ENCODE data around the gene CYP4A11. TPM values are rescaled to one million over a fixed set of nuclear protein-coding genes. Genes with fewer than 3 reads are reported as not detected.
"Not testable (repeated sequence)": the region's sequence is repeated elsewhere in the genome, so short reads cannot be mapped to it uniquely, and the experiment has no call there.

Gene CYP4A11
- total RNA-seq, 1 donor from 2014 or later: not detected

DNA sequence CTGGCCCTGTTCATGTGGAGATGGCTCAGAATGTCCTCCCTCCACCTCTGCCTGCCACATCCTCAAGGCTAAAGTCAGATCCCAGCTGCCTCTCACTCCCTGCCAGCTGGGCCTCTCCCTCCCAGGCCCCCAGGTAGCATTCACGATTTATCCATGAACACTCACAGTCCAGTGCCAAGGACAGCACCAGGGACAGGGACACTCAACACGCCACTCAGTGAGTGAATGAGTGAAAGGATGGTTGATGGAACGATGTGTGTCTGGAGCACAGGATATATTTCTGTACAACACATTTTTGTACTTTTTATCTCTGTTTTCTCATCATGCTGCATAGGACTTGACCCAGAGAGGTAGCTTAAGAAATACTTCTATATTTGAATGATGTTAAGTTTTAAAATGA, 10.1 kb downstream of the CYP4A11 start:
- Histone ChIP-seq H3K4me1 (no peaks in the 10 kb centered on the region), H3K36me3 (no peaks in the 10 kb centered on the region), H3K9me3 (no peaks in the 10 kb centered on the region), H3K4me3 (no peak overlapping the region), H3K27ac (no peak overlapping the region), H3K27me3 (ENCODE audit: low read depth) (no peaks in the 10 kb centered on the region)
- ATAC-seq (no peak), DNase-seq (no peak)
- TF ChIP-seq, protein P1, sequence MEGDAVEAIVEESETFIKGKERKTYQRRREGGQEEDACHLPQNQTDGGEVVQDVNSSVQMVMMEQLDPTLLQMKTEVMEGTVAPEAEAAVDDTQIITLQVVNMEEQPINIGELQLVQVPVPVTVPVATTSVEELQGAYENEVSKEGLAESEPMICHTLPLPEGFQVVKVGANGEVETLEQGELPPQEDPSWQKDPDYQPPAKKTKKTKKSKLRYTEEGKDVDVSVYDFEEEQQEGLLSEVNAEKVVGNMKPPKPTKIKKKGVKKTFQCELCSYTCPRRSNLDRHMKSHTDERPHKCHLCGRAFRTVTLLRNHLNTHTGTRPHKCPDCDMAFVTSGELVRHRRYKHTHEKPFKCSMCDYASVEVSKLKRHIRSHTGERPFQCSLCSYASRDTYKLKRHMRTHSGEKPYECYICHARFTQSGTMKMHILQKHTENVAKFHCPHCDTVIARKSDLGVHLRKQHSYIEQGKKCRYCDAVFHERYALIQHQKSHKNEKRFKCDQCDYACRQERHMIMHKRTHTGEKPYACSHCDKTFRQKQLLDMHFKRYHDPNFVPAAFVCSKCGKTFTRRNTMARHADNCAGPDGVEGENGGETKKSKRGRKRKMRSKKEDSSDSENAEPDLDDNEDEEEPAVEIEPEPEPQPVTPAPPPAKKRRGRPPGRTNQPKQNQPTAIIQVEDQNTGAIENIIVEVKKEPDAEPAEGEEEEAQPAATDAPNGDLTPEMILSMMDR (IDR thresholded peaks at IDR 0.05): no peak
- intact Hi-C loops (cut with DNase I): no loop called here

DNA sequence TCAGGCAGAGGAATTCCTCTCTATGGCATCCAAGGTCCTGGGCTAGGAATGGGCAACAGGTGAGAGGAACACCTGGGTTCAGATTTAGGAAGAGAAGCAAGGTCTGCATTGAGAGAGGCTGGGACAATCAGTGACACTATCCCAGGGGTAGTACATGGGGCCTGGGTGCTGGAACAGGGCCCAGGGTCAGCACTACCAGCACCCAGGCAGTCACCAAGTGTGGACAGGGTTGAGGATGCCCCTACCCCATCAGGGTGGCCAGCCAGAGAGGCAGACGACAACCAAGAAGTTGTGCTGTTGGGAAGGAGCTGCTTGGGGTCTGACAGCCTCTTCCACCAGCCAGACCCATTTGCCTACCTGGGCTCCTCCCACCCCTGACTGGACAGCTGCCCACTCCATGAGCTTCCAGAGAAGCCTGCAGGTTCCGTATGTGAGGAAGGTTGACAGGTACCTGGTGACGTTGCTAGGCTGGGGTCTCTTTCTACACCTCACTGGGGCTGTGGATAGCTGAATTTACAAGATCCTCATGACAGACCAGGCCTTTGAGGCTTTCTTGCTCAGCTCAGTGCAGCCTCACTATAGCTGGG, 13.9 kb downstream of the CYP4A11 start:
- DNase-seq (no peak), ATAC-seq (no peak)
- H3K36me3 ChIP-seq: no peaks in the 10 kb centered on the region
- no peaks in the 10 kb centered on the region for H3K27me3 ChIP-seq (ENCODE audit: low read depth)
- no peaks in the 10 kb centered on the region for H3K4me1 ChIP-seq
- intact Hi-C loops (cut with DNase I): no loop called here
- TF ChIP-seq, protein P1 (IDR thresholded peaks at IDR 0.05): no peak
- H3K9me3 ChIP-seq: no peaks in the 10 kb centered on the region
- H3K27ac ChIP-seq: no peak overlapping the region
- H3K4me3 ChIP-seq: no peak overlapping the region

DNA sequence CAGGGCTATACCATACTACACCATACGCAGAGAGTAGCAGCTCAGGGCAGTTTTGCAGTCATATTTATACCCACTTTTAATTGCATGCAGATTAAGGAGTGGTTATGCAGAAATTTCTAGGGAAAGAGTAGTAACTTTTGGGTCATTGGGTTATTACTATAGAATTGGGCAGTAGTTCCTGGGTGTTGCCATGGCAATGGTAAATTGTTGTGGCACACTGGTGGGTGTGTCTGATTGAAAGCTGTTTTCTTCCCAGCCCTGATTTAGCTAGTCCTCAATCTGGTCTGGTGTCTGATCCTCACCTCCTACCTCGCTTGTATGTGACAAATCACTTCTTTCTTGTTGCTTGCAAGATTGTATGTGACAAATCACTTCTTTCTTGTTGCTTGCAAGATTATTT, 30.5 kb downstream of the CYP4A11 start:
- intact Hi-C loops (cut with DNase I): no loop called here
- no peak overlapping the region for H3K4me3 ChIP-seq
- DNase-seq: no peak

DNA sequence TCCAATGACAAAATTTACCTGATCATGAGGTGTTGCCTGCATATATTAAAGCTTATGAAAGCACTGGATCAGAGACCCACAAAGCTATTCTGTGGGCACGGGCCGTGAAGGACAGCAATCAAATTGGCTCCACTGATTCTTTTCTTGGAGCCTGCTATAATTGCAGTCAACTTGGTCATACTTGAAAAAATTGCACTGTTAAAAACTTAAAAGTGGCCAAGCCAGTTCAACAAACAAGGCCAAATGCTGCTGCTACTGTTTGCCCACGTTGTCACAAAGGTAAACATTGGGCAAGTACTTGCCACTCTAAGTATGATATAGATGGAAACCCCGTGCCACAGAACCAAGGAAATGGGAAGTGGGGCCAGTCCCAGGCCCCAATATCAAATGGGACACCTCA, 37.8 kb downstream of the CYP4A11 start:
- intact Hi-C loops (cut with DNase I): no loop called here
- TF ChIP-seq, protein P1 (IDR thresholded peaks at IDR 0.05): no peak
- no peaks in the 10 kb centered on the region for H3K9me3 ChIP-seq
- ATAC-seq: no peak
- no peaks in the 10 kb centered on the region for H3K27me3 ChIP-seq (ENCODE audit: low read depth)
- no peak overlapping the region for H3K27ac ChIP-seq
- no peaks in the 10 kb centered on the region for H3K36me3 ChIP-seq
- DNase-seq: no peak
- H3K4me3 ChIP-seq: no peak overlapping the region
- H3K4me1 ChIP-seq: no peaks in the 10 kb centered on the region

More for the DNA sequence above, 30.5 kb downstream of the CYP4A11 start:
- Histone ChIP-seq H3K36me3 (no peaks in the 10 kb centered on the region), H3K27me3 (ENCODE audit: low read depth) (no peaks in the 10 kb centered on the region), H3K9me3 (no peaks in the 10 kb centered on the region), H3K27ac (no peak overlapping the region), H3K4me1 (no peaks in the 10 kb centered on the region)
- ATAC-seq: no peak
- TF ChIP-seq, protein P1 (IDR thresholded peaks at IDR 0.05): no peak

DNA sequence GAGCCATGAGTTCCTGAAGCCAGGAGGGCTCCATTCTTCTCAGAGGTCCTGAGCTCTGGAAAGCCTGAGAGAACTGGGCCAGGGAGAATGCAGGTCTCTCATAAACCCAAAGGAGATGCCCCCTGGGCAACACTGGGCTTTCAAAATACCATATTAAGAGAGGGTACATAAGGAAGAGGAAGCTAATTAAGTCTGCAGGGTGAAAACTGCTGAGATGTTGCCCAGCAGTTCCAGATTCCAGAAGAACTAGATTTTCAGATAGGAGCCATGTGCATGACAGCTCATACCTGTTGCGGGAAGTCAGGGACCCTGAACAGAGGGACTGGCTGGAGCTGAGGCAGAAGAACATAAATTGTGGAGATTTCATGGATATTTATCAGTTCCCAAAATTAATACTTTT, 40.9 kb downstream of the CYP4A11 start:
- no peaks in the 10 kb centered on the region for H3K27me3 ChIP-seq (ENCODE audit: low read depth)
- TF ChIP-seq, protein P1 (IDR thresholded peaks at IDR 0.05): no peak
- DNase-seq (no peak), ATAC-seq (no peak)
- intact Hi-C loops (cut with DNase I): no loop called here
- no peaks in the 10 kb centered on the region for H3K36me3 ChIP-seq
- no peaks in the 10 kb centered on the region for H3K9me3 ChIP-seq
- H3K4me3 ChIP-seq: no peak overlapping the region
- H3K27ac ChIP-seq: no peak overlapping the region
- H3K4me1 ChIP-seq: no peaks in the 10 kb centered on the region

DNA sequence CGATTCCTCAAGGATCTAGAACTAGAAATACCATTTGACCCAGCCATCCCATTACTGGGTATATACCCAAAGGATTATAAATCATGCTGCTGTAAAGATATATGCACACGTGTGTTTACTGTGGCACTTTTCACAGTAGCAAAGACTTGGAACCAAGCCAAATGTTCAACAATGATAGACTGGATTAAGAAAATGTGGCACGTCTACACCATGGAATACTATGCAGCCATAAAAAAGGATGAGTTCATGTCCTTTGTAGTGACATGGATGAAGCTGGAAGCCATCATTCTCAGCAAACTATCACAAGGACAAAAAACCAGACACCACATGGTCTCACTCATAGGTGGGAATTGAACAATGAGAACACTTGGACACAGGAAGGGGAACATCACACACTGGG, 59.6 kb downstream of the CYP4A11 start:
- H3K4me1 ChIP-seq; H3K36me3 ChIP-seq; intact Hi-C loops (cut with DNase I); H3K27me3 ChIP-seq (ENCODE audit: low read depth); ATAC-seq; DNase-seq; H3K4me3 ChIP-seq; H3K9me3 ChIP-seq; H3K27ac ChIP-seq: not testable (repeated sequence)

Other genes with a start within 250 kb of the CYP4A11 start
- 116 TPM for gene EFCAB14, start 222.4 kb downstream of the CYP4A11 start, total RNA-seq
- gene CYP4B1, start 142.4 kb downstream of the CYP4A11 start, total RNA-seq: 210 TPM
- gene CYP4X1, start 82.2 kb upstream of the CYP4A11 start, total RNA-seq: 12.8 TPM
- 1.4 TPM for gene CYP4Z1, start 125.8 kb upstream of the CYP4A11 start, total RNA-seq
- gene CYP4A22, start 196.0 kb upstream of the CYP4A11 start, total RNA-seq: not detected
- 22.6 TPM for gene PDZK1IP1, start 248.6 kb upstream of the CYP4A11 start, total RNA-seq

All from lower lobe of right lung (tissue), 2 donors.